ENCODE results near the gene P2RY12.
A peak's percentile ranks its signal among the peaks of the same experiment; 100 is the strongest.

The P2RY12 gene

DNA sequence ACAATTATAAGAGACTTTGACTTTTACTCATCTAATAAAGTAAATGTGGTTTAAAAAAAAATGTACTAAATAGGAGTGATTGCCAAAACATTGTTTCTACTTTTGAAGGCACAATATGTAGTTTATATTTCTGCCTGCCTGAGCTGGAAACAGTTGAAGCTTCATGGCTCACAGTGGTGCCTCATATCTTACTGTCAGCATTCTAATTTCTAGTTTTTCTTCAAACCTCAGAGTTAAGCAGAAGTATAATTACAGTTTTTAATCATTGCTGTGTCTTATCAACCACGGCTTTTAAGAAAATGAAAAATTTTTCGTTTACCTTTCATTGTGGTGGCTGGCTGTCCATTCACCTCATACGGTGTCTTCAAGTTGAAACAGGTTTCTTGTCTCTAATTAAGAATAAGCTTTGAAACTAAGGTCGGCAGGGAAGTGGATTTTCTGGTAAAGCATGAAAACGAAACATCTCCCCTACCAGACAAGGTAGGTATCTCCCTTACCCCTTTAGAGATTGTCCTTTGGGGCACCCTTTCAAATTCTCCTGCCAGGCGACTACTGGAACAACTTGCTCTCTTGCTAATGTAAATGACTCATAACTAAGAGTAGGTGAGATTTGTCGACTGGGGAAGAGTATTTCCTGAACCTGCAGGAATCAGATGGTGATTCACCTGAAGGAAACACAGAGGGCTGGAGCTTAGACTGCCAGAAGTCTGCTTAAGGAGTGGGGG, 68.1 kb downstream of the P2RY12 start, which contains the start of gene GPR87:
GPR87 (minus strand) TSS at position 554 of the 725 bp plus-strand sequence. CDS start 16,720 bp downstream, outside the sequence.
- Histone ChIP-seq H3K4me3 (ENCODE audit: low read depth, low read length) (peak within 1 kb of the TSS; percentile 18; the same call in 1 of the 2 replicates), H3K4me1 (ENCODE audit: control insufficient read depth, insufficient read depth, low read length) (no peaks in the 10 kb centered on the region), H3K27ac (ENCODE audit: extremely low read depth, low read depth, low read length) (no peak within 1 kb of the TSS), H3K9me3 (ENCODE audit: control insufficient read depth, insufficient read depth, low read depth, low read length) (no peaks in the 10 kb centered on the region), H3K36me3 (ENCODE audit: control insufficient read depth in 2 of 2, insufficient read depth in 1 of 2, low read length in 2 of 2) (no peaks in the 10 kb centered on the region)
- CTCF ChIA-PET, result no interaction called here
- TF ChIP-seq, protein P1, sequence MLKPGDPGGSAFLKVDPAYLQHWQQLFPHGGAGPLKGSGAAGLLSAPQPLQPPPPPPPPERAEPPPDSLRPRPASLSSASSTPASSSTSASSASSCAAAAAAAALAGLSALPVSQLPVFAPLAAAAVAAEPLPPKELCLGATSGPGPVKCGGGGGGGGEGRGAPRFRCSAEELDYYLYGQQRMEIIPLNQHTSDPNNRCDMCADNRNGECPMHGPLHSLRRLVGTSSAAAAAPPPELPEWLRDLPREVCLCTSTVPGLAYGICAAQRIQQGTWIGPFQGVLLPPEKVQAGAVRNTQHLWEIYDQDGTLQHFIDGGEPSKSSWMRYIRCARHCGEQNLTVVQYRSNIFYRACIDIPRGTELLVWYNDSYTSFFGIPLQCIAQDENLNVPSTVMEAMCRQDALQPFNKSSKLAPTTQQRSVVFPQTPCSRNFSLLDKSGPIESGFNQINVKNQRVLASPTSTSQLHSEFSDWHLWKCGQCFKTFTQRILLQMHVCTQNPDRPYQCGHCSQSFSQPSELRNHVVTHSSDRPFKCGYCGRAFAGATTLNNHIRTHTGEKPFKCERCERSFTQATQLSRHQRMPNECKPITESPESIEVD (tag by site-specific recombination; IDR thresholded peaks at IDR 0.05), result 0 out of 2 replicates have a peak, but pooled peaks have one; percentile 11
- 0 out of 2 replicates have a peak, but pooled peaks have one; percentile 19 for TF ChIP-seq PRDM1 (tag by site-specific recombination; IDR thresholded peaks at IDR 0.05)
- TF ChIP-seq, protein P2, sequence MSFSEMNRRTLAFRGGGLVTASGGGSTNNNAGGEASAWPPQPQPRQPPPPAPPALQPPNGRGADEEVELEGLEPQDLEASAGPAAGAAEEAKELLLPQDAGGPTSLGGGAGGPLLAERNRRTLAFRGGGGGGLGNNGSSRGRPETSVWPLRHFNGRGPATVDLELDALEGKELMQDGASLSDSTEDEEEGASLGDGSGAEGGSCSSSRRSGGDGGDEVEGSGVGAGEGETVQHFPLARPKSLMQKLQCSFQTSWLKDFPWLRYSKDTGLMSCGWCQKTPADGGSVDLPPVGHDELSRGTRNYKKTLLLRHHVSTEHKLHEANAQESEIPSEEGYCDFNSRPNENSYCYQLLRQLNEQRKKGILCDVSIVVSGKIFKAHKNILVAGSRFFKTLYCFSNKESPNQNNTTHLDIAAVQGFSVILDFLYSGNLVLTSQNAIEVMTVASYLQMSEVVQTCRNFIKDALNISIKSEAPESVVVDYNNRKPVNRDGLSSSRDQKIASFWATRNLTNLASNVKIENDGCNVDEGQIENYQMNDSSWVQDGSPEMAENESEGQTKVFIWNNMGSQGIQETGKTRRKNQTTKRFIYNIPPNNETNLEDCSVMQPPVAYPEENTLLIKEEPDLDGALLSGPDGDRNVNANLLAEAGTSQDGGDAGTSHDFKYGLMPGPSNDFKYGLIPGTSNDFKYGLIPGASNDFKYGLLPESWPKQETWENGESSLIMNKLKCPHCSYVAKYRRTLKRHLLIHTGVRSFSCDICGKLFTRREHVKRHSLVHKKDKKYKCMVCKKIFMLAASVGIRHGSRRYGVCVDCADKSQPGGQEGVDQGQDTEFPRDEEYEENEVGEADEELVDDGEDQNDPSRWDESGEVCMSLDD (tag by site-specific recombination; IDR thresholded peaks at IDR 0.05), result no peak
- POLR2A ChIA-PET, result no interaction called here

DNA sequence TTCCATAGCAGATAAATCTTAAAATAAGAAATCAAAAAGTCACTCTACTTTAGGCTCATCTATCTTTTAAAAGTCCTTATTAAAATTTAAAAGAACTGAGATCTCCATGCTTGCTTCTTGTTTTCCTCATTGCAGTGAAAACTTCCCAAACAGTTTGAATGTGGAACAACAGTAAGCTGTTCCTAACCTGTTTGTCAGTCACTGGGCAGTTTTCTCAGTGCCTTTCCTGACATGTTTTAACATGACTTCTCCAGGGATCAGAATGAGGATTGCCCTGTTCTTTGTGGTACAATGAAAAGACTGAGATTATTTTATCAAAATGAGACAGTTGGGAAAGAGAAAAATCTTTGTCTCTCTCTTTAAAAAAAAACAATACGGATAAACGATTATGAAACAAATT, 68.7 kb downstream of the P2RY12 start:
- Histone ChIP-seq H3K4me3 (ENCODE audit: low read depth, low read length) (no peak overlapping the region; the same call in 1 of the 2 replicates), H3K9me3 (ENCODE audit: control insufficient read depth, insufficient read depth, low read depth, low read length) (no peaks in the 10 kb centered on the region), H3K4me1 (ENCODE audit: control insufficient read depth, insufficient read depth, low read length) (no peaks in the 10 kb centered on the region), H3K27ac (ENCODE audit: extremely low read depth, low read depth, low read length) (no peak overlapping the region), H3K36me3 (ENCODE audit: control insufficient read depth in 2 of 2, insufficient read depth in 1 of 2, low read length in 2 of 2) (no peaks in the 10 kb centered on the region)
- TF ChIP-seq HOXC10 (CRISPR knock-in tag; IDR thresholded peaks at IDR 0.05) (no peak), ZNF324 (tag by site-specific recombination; IDR thresholded peaks at IDR 0.05) (no peak), ZNF658 (tag by site-specific recombination; IDR thresholded peaks at IDR 0.05) (no peak), ZNF677 (tag by site-specific recombination; IDR thresholded peaks at IDR 0.05) (peak; percentile 79; the same call in 1 of the 2 replicates), ZNF174 (tag by site-specific recombination; IDR thresholded peaks at IDR 0.05) (no peak)
- POLR2A ChIA-PET, result no interaction called here
- CTCF ChIA-PET, result no interaction called here

DNA sequence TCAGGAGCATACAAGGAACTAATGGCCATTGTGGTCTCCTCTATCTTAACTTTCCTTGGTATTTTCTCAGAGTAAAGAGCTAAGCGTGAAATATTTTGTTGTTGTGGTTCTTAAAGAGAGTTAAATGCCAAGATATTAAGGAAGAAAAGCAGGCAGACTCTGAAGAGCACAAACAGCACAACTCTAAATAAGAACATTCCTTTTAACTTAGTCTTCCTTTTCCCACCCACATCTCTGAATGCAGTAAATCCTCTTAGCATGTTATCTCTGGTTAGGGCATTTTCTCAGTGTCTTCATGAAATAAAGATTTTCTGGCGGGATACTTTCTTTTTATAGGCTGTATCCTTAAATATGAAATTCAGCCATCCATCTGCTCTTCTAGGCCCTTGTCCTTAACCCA, 69.4 kb downstream of the P2RY12 start:
- POLR2A ChIA-PET, result no interaction called here
- Histone ChIP-seq H3K27ac (ENCODE audit: extremely low read depth, low read depth, low read length) (no peak overlapping the region), H3K9me3 (ENCODE audit: control insufficient read depth, insufficient read depth, low read depth, low read length) (no peaks in the 10 kb centered on the region), H3K4me1 (ENCODE audit: control insufficient read depth, insufficient read depth, low read length) (no peaks in the 10 kb centered on the region), H3K4me3 (ENCODE audit: low read depth, low read length) (no peak overlapping the region; the same call in 1 of the 2 replicates), H3K36me3 (ENCODE audit: control insufficient read depth in 2 of 2, insufficient read depth in 1 of 2, low read length in 2 of 2) (no peaks in the 10 kb centered on the region)
- TF ChIP-seq ZNF138 (tag by site-specific recombination; IDR thresholded peaks at IDR 0.05; ENCODE audit: borderline replicate concordance) (no peak), ZNF324 (tag by site-specific recombination; IDR thresholded peaks at IDR 0.05) (no peak)
- TF ChIP-seq, protein P3, sequence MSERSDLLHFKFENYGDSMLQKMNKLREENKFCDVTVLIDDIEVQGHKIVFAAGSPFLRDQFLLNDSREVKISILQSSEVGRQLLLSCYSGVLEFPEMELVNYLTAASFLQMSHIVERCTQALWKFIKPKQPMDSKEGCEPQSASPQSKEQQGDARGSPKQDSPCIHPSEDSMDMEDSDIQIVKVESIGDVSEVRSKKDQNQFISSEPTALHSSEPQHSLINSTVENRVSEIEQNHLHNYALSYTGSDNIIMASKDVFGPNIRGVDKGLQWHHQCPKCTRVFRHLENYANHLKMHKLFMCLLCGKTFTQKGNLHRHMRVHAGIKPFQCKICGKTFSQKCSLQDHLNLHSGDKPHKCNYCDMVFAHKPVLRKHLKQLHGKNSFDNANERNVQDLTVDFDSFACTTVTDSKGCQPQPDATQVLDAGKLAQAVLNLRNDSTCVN (tag by site-specific recombination; optimal IDR thresholded peaks at IDR 0.05), result no peak
- TF ChIP-seq, protein P4, sequence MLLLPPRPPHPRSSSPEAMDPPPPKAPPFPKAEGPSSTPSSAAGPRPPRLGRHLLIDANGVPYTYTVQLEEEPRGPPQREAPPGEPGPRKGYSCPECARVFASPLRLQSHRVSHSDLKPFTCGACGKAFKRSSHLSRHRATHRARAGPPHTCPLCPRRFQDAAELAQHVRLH (tag by site-specific recombination; IDR thresholded peaks at IDR 0.05), result no peak
- CTCF ChIA-PET, result no interaction called here

All from HEK293 (cell line).